ENCODE measurements around the gene PLXNB1.

The PLXNB1 gene

GRCh38 chr3:48432411-48433371 is 2.8 kb upstream of the PLXNB1 start:
- no peak for DNase-seq

- no peak for DNase-seq
These were observed 1.5 kb upstream of the PLXNB1 start for GRCh38 chr3:48431224-48432029.

GRCh38 chr3:48430708-48431101 is 819 bp upstream of the PLXNB1 start:
- no peak for DNase-seq

- peak; percentile 83 to 87 for DNase-seq
These were observed 448 bp downstream of the PLXNB1 start for GRCh38 chr3:48429317-48429959.

- DNase-seq = peak in 1 of 2 experiments; percentile 50
These were observed 1.1 kb downstream of the PLXNB1 start for GRCh38 chr3:48428572-48429316.

- DNase-seq = no peak
These were observed 1.8 kb downstream of the PLXNB1 start for GRCh38 chr3:48428088-48428571.

- DNase-seq = no peak
These were observed 2.3 kb downstream of the PLXNB1 start for GRCh38 chr3:48427630-48427962.

GRCh38 chr3:48426944-48427629 is 2.8 kb downstream of the PLXNB1 start:
- no peak for DNase-seq

- no peak for DNase-seq
These were observed 3.4 kb downstream of the PLXNB1 start for GRCh38 chr3:48426401-48426909.

GRCh38 chr3:48425281-48425812 is 4.5 kb downstream of the PLXNB1 start:
- DNase-seq = no peak

GRCh38 chr3:48423883-48424695 is 5.8 kb downstream of the PLXNB1 start:
- DNase-seq = no peak

GRCh38 chr3:48423241-48423882 is 6.5 kb downstream of the PLXNB1 start:
- no peak for DNase-seq

- no peak for DNase-seq
These were observed 7.2 kb downstream of the PLXNB1 start for GRCh38 chr3:48422681-48423080.

GRCh38 chr3:48422272-48422671 is 7.6 kb downstream of the PLXNB1 start:
- no peak for DNase-seq

GRCh38 chr3:48420561-48420960 is 9.3 kb downstream of the PLXNB1 start:
- DNase-seq = no peak

GRCh38 chr3:48419597-48419996 is 10.3 kb downstream of the PLXNB1 start:
- DNase-seq = no peak

GRCh38 chr3:48419149-48419548 is 10.7 kb downstream of the PLXNB1 start:
- no peak for DNase-seq

- no peak for DNase-seq
These were observed 11.2 kb downstream of the PLXNB1 start for GRCh38 chr3:48418651-48419050.

- no peak for DNase-seq
These were observed 11.7 kb downstream of the PLXNB1 start for GRCh38 chr3:48418140-48418539.

- DNase-seq = no peak
These were observed 12.3 kb downstream of the PLXNB1 start for GRCh38 chr3:48417529-48418108.
